B cell (primary cell): ENCODE data around the gene GMPPB. TPM values are rescaled to one million over a fixed set of nuclear protein-coding genes. Genes with fewer than 3 reads are reported as not detected.

Experiments
- ATAC-seq: fragments of 200-7000 bp; cut with Tn5 transposase; one replicate; pipeline ENCODE4 v1.10.0; 2021; ENCODE audit warnings: low read depth, mild to moderate bottlenecking, moderate number of reproducible peaks, moderate library complexity
- CTCF ChIA-PET: fragments of 350-600 bp; sonication (Branson Sonifier 250); formaldehyde crosslinking; loops from one replicate; lab custom pipeline; 2021; ENCODE audit warnings: antibody characterized with exemption, inconsistent platforms; lab: Charles Lee
- POLR2A ChIA-PET: fragments of 350-600 bp; sonication (Branson Sonifier 250); formaldehyde crosslinking; loops from one replicate; lab custom pipeline; 2021; ENCODE audit warnings: antibody characterized with exemption; lab: Charles Lee
- DNase-seq: peaks from one replicate; pipeline ENCODE4 v3.0.0; 2013
- H2AFZ ChIP-seq: 2 replicates; pipeline ENCODE4 v1.6.1; 2012; ENCODE audit warnings: mild to moderate bottlenecking, low read depth, low read length; ENCODE audit not compliant: insufficient read depth, poor library complexity, severe bottlenecking
- H3K27ac ChIP-seq, 2 donors: 1 replicate in 1 of 2; 2 replicates in 1 of 2; pipeline ENCODE4 v1.5.1; 2012 to 2013; ENCODE audit warnings: low read length in 2 of 2, mild to moderate bottlenecking in 2 of 2, moderate library complexity in 1 of 2
- H3K27me3 ChIP-seq, 4 experiments: fragments of 200-600 bp in 1 of 4; sonication (generic) in 1 of 4; replicated peaks in 1 of 4; 1 replicate in 2 of 4; 2 replicates in 2 of 4; pipeline versions ENCODE4 v1.6.1 to v1.7.0; 2013 to 2016; ENCODE audit warnings: low read length in 3 of 4, mild to moderate bottlenecking in 2 of 4, mixed read lengths in 1 of 4, moderate library complexity in 1 of 4; ENCODE audit not compliant: insufficient read depth in 4 of 4, control insufficient read depth in 3 of 4; ENCODE audit errors: control extremely low read depth in 1 of 4
- H3K36me3 ChIP-seq, 2 experiments: replicated peaks in 1 of 2; 1 replicate in 1 of 2; 2 replicates in 1 of 2; pipeline versions ENCODE4 v1.6.1 to v1.7.1; 2013; ENCODE audit warnings: low read length in 1 of 2; ENCODE audit not compliant: insufficient read depth in 2 of 2, control insufficient read depth in 1 of 2; ENCODE audit errors: control extremely low read depth in 1 of 2, extremely low read depth in 1 of 2
- H3K4me1 ChIP-seq, 2 donors: fragments of 200-600 bp in 1 of 2; sonication (generic) in 1 of 2; 1 replicate in 1 of 2; 2 replicates in 1 of 2; pipeline versions ENCODE4 v1.5.1 to v1.6.1; 2013 to 2017; ENCODE audit warnings: low read length in 2 of 2; ENCODE audit not compliant: control insufficient read depth in 2 of 2, insufficient read depth in 2 of 2
- H3K4me2 ChIP-seq: replicated peaks from 2 replicates; pipeline ENCODE3; 2012; ENCODE audit warnings: mild to moderate bottlenecking, low read depth, low read length; ENCODE audit not compliant: poor library complexity, severe bottlenecking
- H3K4me3 ChIP-seq, 5 experiments: fragments of 200-600 bp in 1 of 5; sonication (generic) in 1 of 5; 1 replicate in 3 of 5; 2 replicates in 2 of 5; pipeline versions ENCODE4 v1.5.1 to v1.7.0; 2011 to 2016; ENCODE audit warnings: low read length in 4 of 5, mild to moderate bottlenecking in 4 of 5, low read depth in 2 of 5, control low read depth in 1 of 5, moderate library complexity in 1 of 5; ENCODE audit not compliant: insufficient read depth in 1 of 5; ENCODE audit errors: control extremely low read depth in 1 of 5, extremely low read depth in 1 of 5
- H3K79me2 ChIP-seq: fragments of 200-600 bp; sonication (generic); one replicate; pipeline ENCODE4 v1.6.0; 2016; ENCODE audit warnings: low read length; ENCODE audit not compliant: control insufficient read depth, insufficient read depth
- H3K9ac ChIP-seq: fragments of 200-600 bp; sonication (generic); 2 replicates; pipeline ENCODE4 v1.6.1; 2017; ENCODE audit warnings: mild to moderate bottlenecking, low read length, moderate library complexity
- H3K9me3 ChIP-seq, 3 donors: one replicate each; pipeline versions ENCODE4 v1.6.1 to v1.7.1; 2013; ENCODE audit warnings: low read length in 2 of 3; ENCODE audit not compliant: control insufficient read depth in 2 of 3, insufficient read depth in 1 of 3; ENCODE audit errors: control extremely low read depth in 1 of 3
- H4K20me1 ChIP-seq: 2 replicates; pipeline ENCODE4 v1.6.0; 2012; ENCODE audit warnings: mild to moderate bottlenecking, low read length; ENCODE audit not compliant: insufficient read depth, control insufficient read depth, poor library complexity, severe bottlenecking
- H3K27ac Mint-ChIP-seq: one replicate; pipeline ENCODE4 v1.8.0; 2021; ENCODE audit warnings: mixed read lengths
- H3K27me3 Mint-ChIP-seq: one replicate; pipeline ENCODE4 v1.8.0; 2021; ENCODE audit warnings: mixed read lengths
- H3K4me1 Mint-ChIP-seq: one replicate; pipeline ENCODE4 v1.8.0; 2021; ENCODE audit warnings: mixed read lengths
- H3K4me3 Mint-ChIP-seq: one replicate; pipeline ENCODE4 v1.8.0; 2021; ENCODE audit warnings: mixed read lengths
- H3K9me3 Mint-ChIP-seq: one replicate; pipeline ENCODE4 v1.8.0; 2022; ENCODE audit warnings: mixed read lengths; ENCODE audit not compliant: insufficient read depth
- EZH2 ChIP-seq: IDR thresholded peaks from 2 replicates; pipeline ENCODE4 v1.6.1; 2012; ENCODE audit warnings: borderline replicate concordance, low read depth, mild to moderate bottlenecking, moderate library complexity, low read length; ENCODE audit not compliant: insufficient read depth, poor library complexity, severe bottlenecking
- WGBS: methylation state at CpG from one replicate; pipeline ENCODE4 v1.1.5; 2013; ENCODE audit warnings: missing lambda C conversion rate; ENCODE audit not compliant: insufficient coverage; 5-methylcytosine and 5-hydroxymethylcytosine counted together
- intact Hi-C: fragments of 100-400 bp; cut with micrococcal nuclease; formaldehyde crosslinking; loops from one replicate; pipeline ENCODE4 v1.10.0; 2022
- polyA plus RNA-seq: library from polyadenylated mRNA; depleted of rRNA; stranded (reverse); fragments of >200 nt; gene quantifications from 2 replicates; pipeline ENCODE4 v1.2.3, GENCODE V29; 2012
- total RNA-seq, 2 donors: library from RNA; stranded (reverse); fragments of 120-200 nt in 1 of 2; gene quantifications; 1 replicate in 1 of 2; 2 replicates in 1 of 2; pipeline versions ENCODE4 v1.2.3 to v1.2.4, GENCODE V29; 2013 to 2022
- TF ChIP-seq, protein P1 (sequence below): fragments of 200-600 bp; IDR thresholded peaks from one replicate; pipeline ENCODE4 v1.8.0; 2022; ENCODE audit warnings: antibody characterized with exemption, mild to moderate bottlenecking

GMPPB gene
- total and polyA plus RNA-seq, 2 donors (not counting 1 experiment from before 2014, with no cell fraction given) = 31.4 to 32.5 TPM

DNA sequence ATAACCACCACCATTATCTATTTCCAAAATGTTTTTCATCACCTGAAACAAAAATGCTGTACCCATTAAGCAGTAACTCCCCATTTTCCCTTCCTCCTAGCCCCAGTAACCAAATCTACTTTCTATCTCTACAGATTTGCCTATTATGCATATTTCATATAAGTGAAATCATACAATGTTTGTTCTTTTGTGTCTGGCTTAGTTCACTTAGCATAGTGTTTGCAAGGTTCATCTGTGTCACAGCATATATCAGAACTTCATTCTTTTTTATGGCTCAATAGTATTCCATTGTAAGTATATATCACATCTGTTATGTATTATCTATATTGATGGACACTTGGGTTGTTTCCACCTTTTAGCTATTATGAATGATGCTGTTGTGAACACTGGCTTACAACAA lies 16.7 kb upstream of the GMPPB start:
- Mint-ChIP-seq H3K4me3 (no peak overlapping the region), H3K4me1 (no peaks in the 10 kb centered on the region), H3K27ac (no peak overlapping the region), H3K9me3 (no peaks in the 10 kb centered on the region), H3K27me3 (no peaks in the 10 kb centered on the region)
- no peak overlapping the region for H3K4me3 ChIP-seq
- H4K20me1 ChIP-seq = peaks cover 9% of the 10 kb centered on the region
- H3K9ac ChIP-seq = no peak overlapping the region
- H3K4me1 ChIP-seq = no peaks in the 10 kb centered on the region
- intact Hi-C loops = no loop called here
- ATAC-seq (no peak), DNase-seq (no peak)
- no peak overlapping the region for H3K27ac ChIP-seq
- H3K27me3 ChIP-seq = no peaks in the 10 kb centered on the region
- CTCF ChIA-PET = no interaction called here
- H3K36me3 ChIP-seq = peaks cover 2 to 49% of the 10 kb centered on the region in 2 experiments
- no peak overlapping the region for H3K4me2 ChIP-seq
- POLR2A ChIA-PET = no interaction called here
- H3K9me3 ChIP-seq = no peaks in the 10 kb centered on the region
- peaks cover 46% of the 10 kb centered on the region for H3K79me2 ChIP-seq
- H2AFZ ChIP-seq = no peak overlapping the region
- TF ChIP-seq, protein P1, sequence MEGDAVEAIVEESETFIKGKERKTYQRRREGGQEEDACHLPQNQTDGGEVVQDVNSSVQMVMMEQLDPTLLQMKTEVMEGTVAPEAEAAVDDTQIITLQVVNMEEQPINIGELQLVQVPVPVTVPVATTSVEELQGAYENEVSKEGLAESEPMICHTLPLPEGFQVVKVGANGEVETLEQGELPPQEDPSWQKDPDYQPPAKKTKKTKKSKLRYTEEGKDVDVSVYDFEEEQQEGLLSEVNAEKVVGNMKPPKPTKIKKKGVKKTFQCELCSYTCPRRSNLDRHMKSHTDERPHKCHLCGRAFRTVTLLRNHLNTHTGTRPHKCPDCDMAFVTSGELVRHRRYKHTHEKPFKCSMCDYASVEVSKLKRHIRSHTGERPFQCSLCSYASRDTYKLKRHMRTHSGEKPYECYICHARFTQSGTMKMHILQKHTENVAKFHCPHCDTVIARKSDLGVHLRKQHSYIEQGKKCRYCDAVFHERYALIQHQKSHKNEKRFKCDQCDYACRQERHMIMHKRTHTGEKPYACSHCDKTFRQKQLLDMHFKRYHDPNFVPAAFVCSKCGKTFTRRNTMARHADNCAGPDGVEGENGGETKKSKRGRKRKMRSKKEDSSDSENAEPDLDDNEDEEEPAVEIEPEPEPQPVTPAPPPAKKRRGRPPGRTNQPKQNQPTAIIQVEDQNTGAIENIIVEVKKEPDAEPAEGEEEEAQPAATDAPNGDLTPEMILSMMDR = no peak
- no peak for TF ChIP-seq EZH2

DNA sequence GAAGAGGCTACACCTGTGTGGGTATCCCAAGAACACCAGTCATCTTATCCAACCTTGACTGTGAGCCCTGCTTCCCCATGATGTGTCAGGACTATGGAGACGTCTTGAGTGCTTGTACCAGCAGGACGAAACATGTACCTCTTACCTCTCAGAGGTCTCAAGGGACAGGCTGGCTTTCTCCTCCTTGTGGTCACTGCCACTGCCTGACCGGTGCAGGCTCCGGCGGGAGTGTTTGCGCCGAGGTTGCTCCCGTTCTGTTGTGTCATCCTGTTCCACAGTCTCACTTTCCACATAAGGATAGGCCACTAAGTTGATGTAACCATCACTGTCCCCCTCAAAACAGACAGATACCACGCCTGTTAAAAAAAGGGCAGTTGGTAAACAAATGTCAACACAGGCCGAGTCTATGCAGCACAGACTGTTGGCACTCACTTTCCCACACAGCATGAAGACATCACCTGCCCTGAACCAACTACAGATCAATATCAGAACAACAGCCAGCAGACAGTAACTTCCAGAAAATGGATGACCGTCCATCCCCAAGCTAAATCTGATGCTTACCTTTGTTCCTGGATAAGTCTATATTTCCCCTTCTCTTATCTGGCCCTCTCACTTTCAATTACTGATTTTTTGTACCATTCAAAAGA lies 14.4 kb upstream of the GMPPB start:
- POLR2A ChIA-PET = no interaction called here
- H3K4me3 ChIP-seq = no peak overlapping the region
- no peak overlapping the region for H2AFZ ChIP-seq
- H3K79me2 ChIP-seq = peaks cover 33% of the 10 kb centered on the region
- no peaks in the 10 kb centered on the region for H3K9me3 Mint-ChIP-seq
- TF ChIP-seq EZH2 = no peak
- TF ChIP-seq, protein P1 = no peak
- WGBS = 95% methylated on average over 11 of the region's 11 CpGs
- CTCF ChIA-PET = interaction anchor here (1.1 kb wide), 1 partner anchor 19 kb away, joined by 3 read pairs; the partner anchor contains the start of gene AMIGO3
- no peak overlapping the region for H3K27ac ChIP-seq
- intact Hi-C loops = no loop called here
- H4K20me1 ChIP-seq = no peaks in the 10 kb centered on the region
- peaks cover 6 to 57% of the 10 kb centered on the region in 2 experiments for H3K36me3 ChIP-seq
- no peaks in the 10 kb centered on the region for H3K4me1 Mint-ChIP-seq
- H3K27me3 ChIP-seq = no peaks in the 10 kb centered on the region
- no peak overlapping the region for H3K4me3 Mint-ChIP-seq
- H3K27me3 Mint-ChIP-seq = no peaks in the 10 kb centered on the region
- no peak overlapping the region for H3K4me2 ChIP-seq
- H3K27ac Mint-ChIP-seq = no peak overlapping the region
- H3K4me1 ChIP-seq = no peaks in the 10 kb centered on the region
- H3K9me3 ChIP-seq = no peaks in the 10 kb centered on the region
- H3K9ac ChIP-seq = no peak overlapping the region
- no peak for ATAC-seq
- DNase-seq = no peak
